ENCODE measurements around the gene UBR2. TPM values are rescaled to one million over a fixed set of nuclear protein-coding genes. Genes with fewer than 3 reads are reported as not detected.
"Not testable (repeated sequence)": the region's sequence is repeated elsewhere in the genome, so short reads cannot be mapped to it uniquely, and the experiment has no call there.

Gene UBR2
- total RNA-seq, 4 donors from 2014 or later = 22.7 to 28.7 (median 25.3) TPM

DNA sequence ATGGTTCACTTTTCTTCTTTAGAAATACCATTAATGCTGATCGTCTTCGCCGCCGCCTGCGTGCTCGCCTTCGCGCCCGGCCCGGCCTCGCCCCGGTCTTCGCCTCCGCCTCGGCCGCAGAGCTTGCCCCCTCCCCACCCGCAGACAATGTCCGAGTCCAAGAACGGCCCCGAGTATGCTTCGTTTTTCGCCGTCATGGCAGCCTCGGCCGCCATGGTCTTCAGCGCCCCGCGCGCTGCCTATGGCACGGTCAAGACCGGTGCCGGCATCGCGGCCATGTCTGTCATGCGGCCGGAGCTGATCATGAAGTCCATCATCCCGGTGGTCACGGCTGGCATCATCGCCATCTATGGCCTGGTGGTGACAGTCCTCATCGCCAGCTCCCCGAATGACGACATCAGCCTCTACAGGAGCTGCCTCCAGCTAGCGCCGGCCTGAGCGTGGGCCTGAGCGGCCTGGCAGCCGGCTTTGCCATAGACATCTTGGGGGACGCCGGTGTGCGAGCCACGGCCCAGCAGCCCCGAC is 163.3 kb downstream of the UBR2 start:
- 16 to 24% methylated on average over 43 to 45 of the region's 52 CpGs for WGBS, 2 donors
- intact Hi-C loops (cut with DNase I; ENCODE audit: low total_unique reads) = loop anchor here (10.0 kb wide), 1 partner anchor 62 kb away; no protein-coding TSS in a partner anchor
- peak overlapping the region; percentile 25 for H3K4me3 ChIP-seq (ENCODE audit: low read depth, poor library complexity, severe bottlenecking)
- peak in 1 of 2 donors; percentile 17 for DNase-seq (ENCODE audit: low spot score in 2 of 2)
- TF ChIP-seq, protein P1, sequence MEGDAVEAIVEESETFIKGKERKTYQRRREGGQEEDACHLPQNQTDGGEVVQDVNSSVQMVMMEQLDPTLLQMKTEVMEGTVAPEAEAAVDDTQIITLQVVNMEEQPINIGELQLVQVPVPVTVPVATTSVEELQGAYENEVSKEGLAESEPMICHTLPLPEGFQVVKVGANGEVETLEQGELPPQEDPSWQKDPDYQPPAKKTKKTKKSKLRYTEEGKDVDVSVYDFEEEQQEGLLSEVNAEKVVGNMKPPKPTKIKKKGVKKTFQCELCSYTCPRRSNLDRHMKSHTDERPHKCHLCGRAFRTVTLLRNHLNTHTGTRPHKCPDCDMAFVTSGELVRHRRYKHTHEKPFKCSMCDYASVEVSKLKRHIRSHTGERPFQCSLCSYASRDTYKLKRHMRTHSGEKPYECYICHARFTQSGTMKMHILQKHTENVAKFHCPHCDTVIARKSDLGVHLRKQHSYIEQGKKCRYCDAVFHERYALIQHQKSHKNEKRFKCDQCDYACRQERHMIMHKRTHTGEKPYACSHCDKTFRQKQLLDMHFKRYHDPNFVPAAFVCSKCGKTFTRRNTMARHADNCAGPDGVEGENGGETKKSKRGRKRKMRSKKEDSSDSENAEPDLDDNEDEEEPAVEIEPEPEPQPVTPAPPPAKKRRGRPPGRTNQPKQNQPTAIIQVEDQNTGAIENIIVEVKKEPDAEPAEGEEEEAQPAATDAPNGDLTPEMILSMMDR (IDR thresholded peaks at IDR 0.05) = no peak
- no peak for TF ChIP-seq POLR2A (IDR thresholded peaks at IDR 0.05)

DNA sequence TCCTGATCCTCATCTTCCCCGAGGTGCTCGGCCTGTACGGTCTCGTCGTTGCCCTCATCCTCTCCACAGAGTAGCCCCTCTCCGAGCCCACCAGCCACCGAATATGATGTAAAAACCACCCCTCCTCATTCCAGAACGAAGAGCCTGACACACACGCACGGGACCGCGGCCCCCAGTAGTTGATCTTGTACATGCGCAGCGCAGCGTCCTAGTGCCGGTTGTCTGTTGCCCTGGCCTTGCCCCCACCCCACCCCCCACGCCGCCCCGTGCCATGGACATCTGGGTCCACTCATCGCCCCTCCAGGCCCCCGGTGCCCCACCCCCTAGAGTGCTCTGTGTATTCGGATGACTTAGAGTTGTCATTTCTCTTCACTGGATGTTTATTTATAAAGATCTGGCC is 163.8 kb downstream of the UBR2 start:
- intact Hi-C loops (cut with DNase I; ENCODE audit: low total_unique reads) = loop anchor here (10.0 kb wide), 1 partner anchor 63 kb away; no protein-coding TSS in a partner anchor
- TF ChIP-seq POLR2A (IDR thresholded peaks at IDR 0.05) = no peak
- TF ChIP-seq, protein P1 (IDR thresholded peaks at IDR 0.05) = no peak
- DNase-seq (ENCODE audit: low spot score in 2 of 2) = no peak
- 83 to 87% methylated on average over 22 of the region's 22 CpGs for WGBS, 2 donors
- H3K4me3 ChIP-seq (ENCODE audit: low read depth, poor library complexity, severe bottlenecking) = no peak overlapping the region

DNA sequence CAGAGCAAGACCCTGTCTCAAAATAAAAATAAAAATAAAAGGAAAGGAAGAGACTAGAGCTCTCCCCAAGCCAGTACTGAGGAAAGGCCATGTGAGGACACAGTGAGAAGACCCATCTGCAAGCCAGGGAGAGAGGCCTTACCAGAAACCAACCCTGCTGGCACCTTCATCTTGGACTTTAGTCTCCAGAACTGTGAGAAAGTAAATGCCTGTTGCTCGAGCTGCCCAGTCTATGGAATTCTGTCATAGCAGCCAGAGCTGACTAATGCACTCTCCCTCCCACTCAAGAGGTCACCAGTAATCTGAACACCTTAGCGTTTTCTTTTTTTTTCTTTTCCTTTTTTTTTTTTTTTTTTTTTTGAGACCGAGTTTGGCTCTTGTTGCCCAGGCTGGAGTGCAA is 165.9 kb downstream of the UBR2 start:
- intact Hi-C loops (cut with DNase I; ENCODE audit: low total_unique reads) = loop anchor here (10.0 kb wide), 2 partner anchors 65 to 145 kb away; partner anchors contain the start of gene RPL7L1
- DNase-seq (ENCODE audit: low spot score in 2 of 2) = no peak
- TF ChIP-seq, protein P1 (IDR thresholded peaks at IDR 0.05) = no peak
- TF ChIP-seq POLR2A (IDR thresholded peaks at IDR 0.05) = no peak
- WGBS, 2 donors = 57 to 59% methylated on average over 3 of the region's 3 CpGs
- H3K4me3 ChIP-seq (ENCODE audit: low read depth, poor library complexity, severe bottlenecking) = no peak overlapping the region

DNA sequence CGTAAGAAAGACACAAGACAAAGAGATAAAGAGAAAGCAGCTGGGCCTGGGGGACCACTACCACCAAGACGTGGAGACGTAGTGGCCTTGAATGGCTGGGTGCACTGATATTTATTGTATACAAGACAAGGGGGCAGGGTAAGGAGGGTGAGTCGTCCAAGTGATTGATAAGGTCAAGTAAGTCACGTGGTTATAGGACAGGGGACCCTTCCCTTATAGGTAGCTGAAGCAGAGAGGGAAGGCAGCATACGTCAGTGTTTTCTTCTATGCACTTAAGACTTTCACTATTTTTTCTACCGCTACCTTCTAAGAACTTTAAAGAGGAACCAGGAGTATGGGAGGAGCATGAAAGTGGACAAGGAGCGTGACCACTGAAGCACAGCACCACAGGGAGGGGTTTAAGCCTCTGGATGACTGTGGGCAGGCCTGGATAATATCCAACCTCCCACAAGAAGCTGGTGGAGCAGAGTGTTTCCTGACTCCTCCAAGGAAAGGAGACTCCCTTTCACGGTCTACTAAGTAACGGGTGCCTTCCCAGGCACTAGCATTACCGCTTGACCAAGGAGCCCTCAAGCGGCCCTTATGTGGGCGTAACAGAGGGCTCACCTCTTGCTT is 170.1 kb downstream of the UBR2 start:
- intact Hi-C loops (cut with DNase I; ENCODE audit: low total_unique reads) = loop anchor here (10.0 kb wide), 1 partner anchor 141 kb away; the partner anchor contains the start of gene RPL7L1
- not testable (repeated sequence) for H3K4me3 ChIP-seq (ENCODE audit: low read depth, poor library complexity, severe bottlenecking); DNase-seq (ENCODE audit: low spot score in 2 of 2)
- 78% methylated on average over 13 of the region's 13 CpGs for WGBS, 2 donors

DNA sequence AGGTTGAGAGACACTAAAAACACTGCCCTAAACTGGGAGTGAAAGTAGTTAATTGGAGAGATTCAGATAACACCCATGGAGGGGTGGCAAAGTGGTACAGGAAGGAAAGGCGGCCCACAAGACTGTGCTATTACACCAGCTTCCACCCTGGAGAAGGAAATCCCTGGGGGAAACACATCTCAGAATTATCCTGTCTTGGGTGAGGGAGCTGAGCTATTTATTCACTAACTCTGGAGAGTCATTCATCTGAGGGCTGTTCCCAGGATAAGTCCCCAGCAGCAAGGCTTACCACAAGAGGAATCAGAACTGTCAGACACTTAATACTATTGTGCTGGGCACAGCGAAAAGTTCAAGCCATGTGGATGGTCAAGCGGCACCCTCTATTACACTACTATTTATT is 172.1 kb downstream of the UBR2 start:
- intact Hi-C loops (cut with DNase I; ENCODE audit: low total_unique reads) = loop anchor here (10.0 kb wide), 1 partner anchor 139 kb away; the partner anchor contains the start of gene RPL7L1

DNA sequence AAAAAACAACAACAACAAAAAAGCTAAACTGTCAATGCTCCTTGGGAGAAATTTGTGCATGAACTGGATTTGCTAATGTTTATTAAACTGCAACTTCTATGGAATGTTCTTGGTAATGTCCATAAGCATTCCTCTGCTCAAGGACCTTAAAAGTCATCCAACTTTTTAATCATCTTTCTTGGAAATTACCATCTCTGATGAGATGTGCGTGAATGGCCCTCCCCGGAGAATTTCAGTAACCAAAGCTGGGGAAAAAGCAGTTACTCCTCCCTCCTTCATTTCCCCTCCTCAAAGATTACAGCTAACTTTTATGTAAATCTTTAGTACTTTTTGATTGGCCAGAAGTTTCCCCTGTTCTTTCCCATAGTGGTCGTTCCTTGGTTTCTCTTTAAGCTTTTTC is 176.9 kb downstream of the UBR2 start:
- intact Hi-C loops (cut with DNase I; ENCODE audit: low total_unique reads) = no loop called here
- DNase-seq (ENCODE audit: low spot score in 2 of 2) = no peak
- TF ChIP-seq POLR2A (IDR thresholded peaks at IDR 0.05) = no peak
- TF ChIP-seq, protein P1 (IDR thresholded peaks at IDR 0.05) = no peak
- WGBS, 2 donors = 63 to 79% methylated on average over 3 of the region's 3 CpGs
- H3K4me3 ChIP-seq (ENCODE audit: low read depth, poor library complexity, severe bottlenecking) = no peak overlapping the region

More for the DNA sequence above, 172.1 kb downstream of the UBR2 start:
- H3K4me3 ChIP-seq (ENCODE audit: low read depth, poor library complexity, severe bottlenecking) = no peak overlapping the region
- TF ChIP-seq, protein P1 (IDR thresholded peaks at IDR 0.05) = no peak
- TF ChIP-seq POLR2A (IDR thresholded peaks at IDR 0.05) = no peak
- no peak for DNase-seq (ENCODE audit: low spot score in 2 of 2)
- 91 to 96% methylated on average over 3 of the region's 3 CpGs for WGBS, 2 donors

Measured in lower leg skin (tissue), 4 donors.